Stimulated activated CD4-positive, alpha-beta T cell treated with anti-CD3 and anti-CD28 coated beads, Interleukin-2, amount 100 ng/mL, for 4 hours (primary cell): ENCODE measurements around the gene TLX1.
"Not testable (repeated sequence)": the region's sequence is repeated elsewhere in the genome, so short reads cannot be mapped to it uniquely, and the experiment has no call there.

Source experiments
- DNase-seq: peaks from one replicate; pipeline ENCODE4 v3.0.0-alpha.2; 2020; ENCODE audit warnings: low read depth

The TLX1 gene

GRCh38 chr10:101152316-101152715 is 21.2 kb downstream of the TLX1 start:
- DNase-seq, result no peak

- DNase-seq, result not testable (repeated sequence)
These were observed 23.4 kb downstream of the TLX1 start for GRCh38 chr10:101154506-101154905.

DNA sequence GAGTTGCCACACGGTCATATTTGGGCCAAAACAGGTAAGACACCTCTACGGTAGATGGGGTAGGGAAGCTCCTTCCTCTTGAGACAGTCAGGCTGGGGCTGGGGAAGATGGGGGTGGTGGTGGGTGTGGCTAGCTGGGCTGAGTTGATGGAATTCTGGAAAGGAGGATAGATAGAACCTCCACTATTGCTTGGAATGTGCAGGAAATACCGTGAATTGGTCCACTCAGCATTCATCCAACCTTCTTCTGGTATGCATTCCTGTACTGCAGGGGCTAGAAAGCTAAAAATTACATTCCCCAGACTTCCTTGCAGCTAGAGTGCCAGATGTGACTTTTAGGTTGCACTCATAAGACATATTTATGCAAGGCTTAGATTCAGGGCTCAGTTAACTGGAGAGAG is 24.8 kb downstream of the TLX1 start:
- DNase-seq, result no peak

GRCh38 chr10:101157756-101158458 is 26.8 kb downstream of the TLX1 start:
- no peak for DNase-seq

- DNase-seq, result no peak
These were observed 27.5 kb downstream of the TLX1 start for GRCh38 chr10:101158459-101159058.

- peak; percentile 56 for DNase-seq
These were observed 30.6 kb downstream of the TLX1 start for GRCh38 chr10:101161494-101162299.

DNA sequence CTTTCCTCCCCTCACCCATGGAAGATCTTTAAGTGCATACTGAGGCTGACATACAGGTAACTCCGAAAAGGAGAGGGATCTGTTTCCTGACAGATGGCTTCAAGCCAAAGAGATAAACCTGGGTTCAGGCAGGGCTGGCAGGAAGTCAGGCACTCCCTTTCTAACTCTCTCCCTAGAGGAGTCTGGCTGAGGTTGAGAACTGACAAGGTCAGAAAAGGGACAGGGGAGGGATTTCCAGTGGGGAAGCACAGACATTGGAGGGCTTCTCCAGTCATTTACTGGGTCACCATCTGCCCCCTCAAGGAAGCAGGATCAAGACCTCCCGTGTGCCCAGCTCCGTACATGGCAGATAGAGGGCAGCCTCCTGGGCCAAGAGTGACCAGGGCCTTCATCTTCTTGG is 31.6 kb downstream of the TLX1 start:
- no peak for DNase-seq

GRCh38 chr10:101164020-101164419 is 32.9 kb downstream of the TLX1 start:
- DNase-seq, result no peak

- no peak for DNase-seq
These were observed 34.6 kb downstream of the TLX1 start for GRCh38 chr10:101165736-101166135.

DNA sequence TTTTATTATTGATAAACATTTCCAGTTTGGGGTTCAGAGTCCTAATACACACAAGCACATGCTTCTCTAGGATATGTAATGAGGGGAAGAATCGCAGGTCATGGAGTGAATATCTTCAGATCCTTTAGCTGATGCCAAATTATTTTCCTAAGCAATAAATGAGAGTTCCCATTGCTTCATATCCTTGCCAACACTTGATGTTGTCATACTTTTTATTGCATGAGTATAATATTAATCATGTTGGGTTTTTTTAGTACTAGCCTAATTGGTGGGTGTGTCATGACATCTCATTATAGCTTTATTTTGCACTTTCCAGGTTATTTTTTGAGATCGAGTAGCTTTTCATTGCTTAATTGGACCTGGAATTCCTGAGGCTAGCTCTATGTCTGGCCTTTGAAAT is 35.3 kb downstream of the TLX1 start:
- no peak for DNase-seq

DNA sequence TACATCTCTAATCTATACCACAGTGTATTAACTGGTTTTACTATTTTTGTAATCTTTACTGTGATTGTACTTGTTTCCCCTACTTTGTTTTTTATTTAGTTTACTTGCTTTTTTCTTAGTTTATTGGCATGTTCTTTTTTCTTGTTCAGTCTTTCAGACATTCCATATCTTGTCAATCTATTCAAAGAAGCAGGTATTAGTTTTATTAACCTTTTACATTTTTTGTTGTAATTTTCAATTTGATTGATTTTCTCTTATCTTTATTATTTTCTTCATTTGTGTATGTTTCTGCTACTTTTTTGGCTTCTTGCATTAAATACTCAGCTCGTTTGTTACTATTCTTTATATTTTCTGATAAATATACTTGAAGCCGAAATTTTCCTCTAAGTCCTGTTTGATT is 41.6 kb downstream of the TLX1 start:
- DNase-seq, result no peak

DNA sequence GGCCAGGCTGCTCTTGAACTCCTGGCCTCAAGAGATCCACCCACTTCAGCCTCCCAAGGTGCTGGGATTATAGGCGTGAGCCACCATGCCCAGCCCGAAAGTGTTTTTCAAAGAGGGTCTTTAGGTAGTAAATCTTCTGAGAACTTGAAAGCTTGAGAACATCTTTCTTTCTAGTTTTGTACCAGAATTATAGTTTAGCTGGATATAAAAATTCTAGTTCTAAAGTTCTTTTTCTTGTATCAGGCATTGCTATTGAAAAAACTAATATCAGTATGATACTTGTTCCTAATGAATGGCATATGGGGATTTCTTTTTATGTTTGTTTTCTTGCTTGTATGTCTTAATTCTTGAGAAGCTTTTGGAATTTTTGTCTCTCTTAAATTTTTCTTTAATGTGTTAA is 43.2 kb downstream of the TLX1 start:
- DNase-seq, result no peak

- no peak for DNase-seq
These were observed 45.5 kb downstream of the TLX1 start for GRCh38 chr10:101176577-101176976.

- DNase-seq, result no peak
These were observed 51.8 kb downstream of the TLX1 start for GRCh38 chr10:101182936-101183335.

DNA sequence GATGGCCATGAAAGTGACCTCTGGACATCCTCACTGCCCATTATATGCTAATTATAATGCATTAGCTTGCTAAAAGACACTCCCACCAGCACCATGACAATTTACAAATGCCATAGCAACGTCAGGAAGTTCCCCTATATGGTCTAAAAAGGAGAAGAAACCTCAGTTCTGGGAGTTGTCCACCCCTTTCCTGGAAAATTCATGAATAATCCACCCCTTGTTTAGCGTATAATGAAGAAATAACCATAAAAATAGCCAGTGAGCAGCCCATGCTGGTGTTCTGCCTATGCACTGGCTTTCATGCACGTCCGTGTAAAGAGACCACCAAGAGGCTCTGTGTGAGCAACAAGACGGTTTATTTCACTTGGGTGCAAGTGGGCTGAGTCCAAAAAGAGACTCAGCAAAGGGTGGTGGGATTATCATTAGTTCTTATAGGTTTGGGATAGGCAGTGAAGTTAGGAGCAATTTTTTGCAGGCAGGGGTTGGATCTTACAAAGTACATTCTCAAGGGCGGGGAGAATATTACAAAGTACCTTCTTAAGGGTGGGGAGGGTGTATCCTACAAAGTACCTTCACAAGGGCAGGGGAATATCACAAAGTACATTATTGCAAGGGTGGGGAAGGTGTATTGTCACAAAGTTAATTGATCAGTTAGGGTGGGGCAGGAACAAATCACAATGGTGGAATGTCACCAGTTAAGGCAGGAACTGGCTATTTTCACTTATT is 52.5 kb downstream of the TLX1 start:
- no peak for DNase-seq
